ENCODE measurements around the gene STS.

DNA sequence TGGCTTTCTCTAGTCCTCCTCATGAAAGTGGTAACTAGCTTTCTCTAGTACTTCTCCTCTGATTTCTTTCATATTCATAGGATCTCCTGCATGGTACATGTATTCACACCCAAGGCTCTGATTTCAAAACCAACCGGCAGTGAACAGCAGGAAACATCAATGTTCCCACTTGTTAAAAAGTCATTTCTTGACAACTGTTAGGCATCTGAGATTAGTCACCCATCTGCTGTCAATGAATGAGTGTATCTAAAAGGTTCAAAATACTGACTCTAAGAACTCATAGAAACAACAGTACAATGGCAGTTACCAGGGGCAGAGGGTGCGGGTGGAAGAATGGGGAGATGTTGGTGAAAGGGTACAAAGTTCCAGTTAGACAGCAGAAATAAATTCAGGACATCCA, 31.9 kb downstream of the STS start:
- TF ChIP-seq, protein P1, sequence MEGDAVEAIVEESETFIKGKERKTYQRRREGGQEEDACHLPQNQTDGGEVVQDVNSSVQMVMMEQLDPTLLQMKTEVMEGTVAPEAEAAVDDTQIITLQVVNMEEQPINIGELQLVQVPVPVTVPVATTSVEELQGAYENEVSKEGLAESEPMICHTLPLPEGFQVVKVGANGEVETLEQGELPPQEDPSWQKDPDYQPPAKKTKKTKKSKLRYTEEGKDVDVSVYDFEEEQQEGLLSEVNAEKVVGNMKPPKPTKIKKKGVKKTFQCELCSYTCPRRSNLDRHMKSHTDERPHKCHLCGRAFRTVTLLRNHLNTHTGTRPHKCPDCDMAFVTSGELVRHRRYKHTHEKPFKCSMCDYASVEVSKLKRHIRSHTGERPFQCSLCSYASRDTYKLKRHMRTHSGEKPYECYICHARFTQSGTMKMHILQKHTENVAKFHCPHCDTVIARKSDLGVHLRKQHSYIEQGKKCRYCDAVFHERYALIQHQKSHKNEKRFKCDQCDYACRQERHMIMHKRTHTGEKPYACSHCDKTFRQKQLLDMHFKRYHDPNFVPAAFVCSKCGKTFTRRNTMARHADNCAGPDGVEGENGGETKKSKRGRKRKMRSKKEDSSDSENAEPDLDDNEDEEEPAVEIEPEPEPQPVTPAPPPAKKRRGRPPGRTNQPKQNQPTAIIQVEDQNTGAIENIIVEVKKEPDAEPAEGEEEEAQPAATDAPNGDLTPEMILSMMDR (conservative IDR thresholded peaks at IDR 0.05; ENCODE audit: low read depth, low read length), result no peak
- no peak for TF ChIP-seq EZH2 (IDR thresholded peaks at IDR 0.05; ENCODE audit: low read length, unreplicated experiment)
